ENCODE data around the gene ZMYND10.
A peak's percentile ranks its signal among the peaks of the same experiment; 100 is the strongest.

Gene ZMYND10

DNA sequence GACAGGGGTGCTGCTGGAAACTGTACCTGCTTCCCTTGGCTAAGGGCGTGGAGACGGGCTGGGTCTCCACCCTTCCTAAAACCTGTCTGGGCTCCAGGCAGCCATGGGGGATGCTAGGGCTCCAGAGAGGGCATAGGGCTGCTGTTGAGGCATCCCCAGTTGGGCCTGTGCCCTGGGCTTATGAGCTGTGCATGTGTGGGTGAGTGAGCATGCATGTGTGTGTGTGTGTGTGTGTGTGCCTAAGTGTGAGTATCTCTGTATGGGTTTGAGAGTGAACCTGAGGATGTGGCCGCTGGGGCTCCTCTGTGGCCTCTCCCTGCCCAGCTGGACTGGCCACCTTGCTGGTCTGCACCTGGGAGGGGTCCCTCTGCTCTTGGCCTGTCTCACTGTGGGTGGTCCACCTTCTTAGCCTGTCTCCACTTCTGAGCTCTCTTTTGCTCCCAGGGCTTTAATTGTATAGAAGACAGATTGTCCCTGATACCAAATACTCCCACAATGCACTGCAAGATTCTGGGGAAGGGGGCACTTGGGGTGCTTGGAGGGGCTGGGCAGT, 25.7 kb upstream of the ZMYND10 start:
- no peak for DNase-seq (ENCODE audit: low spot score)

DNA sequence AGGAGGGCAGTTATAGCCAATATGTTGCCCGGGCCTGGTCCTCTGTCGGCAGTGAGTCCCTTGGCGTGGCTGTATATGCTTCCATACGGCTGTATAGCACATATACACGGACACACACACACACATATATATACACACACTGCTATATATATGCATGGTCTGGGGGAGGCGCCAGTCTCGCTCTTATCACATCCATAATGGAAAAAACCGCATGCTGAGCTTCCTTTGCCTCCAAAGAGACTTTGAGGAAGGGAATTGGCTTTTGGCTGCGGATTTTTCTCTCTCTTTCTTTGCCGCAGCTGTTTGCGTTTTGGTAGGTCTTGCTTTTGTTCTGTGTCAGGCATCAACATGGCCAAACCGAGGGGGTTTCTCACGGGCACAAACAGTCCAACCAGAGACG, 25.1 kb upstream of the ZMYND10 start:
- DNase-seq (ENCODE audit: low spot score): no peak

DNA sequence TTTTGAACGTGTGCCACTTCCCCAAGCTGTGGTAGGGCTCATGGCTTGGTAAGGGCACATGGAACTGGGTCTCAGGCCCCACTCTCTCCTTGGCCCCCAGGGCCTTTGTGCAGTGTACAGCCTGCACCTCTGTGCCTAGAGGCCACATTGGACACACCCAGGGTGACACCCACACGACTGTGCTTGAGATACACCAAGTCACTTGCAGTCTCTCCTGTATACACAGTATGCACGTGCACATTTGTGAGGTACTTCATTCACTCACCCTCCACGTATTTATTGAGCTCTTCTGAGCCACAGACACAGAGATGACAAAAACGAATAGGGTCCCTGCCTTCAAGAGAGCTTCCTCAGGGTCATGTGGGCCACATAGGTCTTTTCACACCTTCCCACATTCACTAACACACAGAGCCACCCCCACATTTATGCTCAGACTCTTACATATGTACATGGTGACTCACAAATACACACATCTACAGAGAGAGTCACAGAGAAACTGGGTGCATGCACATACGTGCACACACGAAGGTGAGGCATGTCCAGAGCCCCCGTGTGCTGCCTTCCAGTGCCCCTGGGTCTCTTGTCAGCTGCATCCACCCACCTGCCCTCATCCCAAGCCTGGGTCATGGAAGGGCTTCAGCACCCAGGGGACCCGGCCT, 23.6 kb upstream of the ZMYND10 start:
- DNase-seq (ENCODE audit: low spot score): no peak

DNA sequence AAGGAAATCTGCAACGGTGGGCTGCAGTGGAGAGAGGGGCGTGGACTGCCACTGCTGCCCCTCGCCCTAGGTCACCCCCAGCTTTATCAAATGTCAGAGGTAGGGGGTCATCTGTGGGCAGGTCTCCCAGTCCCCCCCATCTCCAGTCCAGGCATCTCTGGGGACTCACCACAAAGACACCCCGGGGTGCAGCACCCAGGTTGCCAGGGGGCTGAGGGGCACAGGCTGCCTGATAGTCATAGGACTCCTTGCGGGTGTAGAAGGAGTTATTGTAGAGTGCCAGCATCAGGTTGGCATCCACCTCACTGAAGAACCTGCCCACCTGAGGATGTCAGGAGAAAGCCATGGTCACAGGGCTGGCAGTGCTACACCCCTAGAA, 20.3 kb upstream of the ZMYND10 start:
- no peak for DNase-seq (ENCODE audit: low spot score)

DNA sequence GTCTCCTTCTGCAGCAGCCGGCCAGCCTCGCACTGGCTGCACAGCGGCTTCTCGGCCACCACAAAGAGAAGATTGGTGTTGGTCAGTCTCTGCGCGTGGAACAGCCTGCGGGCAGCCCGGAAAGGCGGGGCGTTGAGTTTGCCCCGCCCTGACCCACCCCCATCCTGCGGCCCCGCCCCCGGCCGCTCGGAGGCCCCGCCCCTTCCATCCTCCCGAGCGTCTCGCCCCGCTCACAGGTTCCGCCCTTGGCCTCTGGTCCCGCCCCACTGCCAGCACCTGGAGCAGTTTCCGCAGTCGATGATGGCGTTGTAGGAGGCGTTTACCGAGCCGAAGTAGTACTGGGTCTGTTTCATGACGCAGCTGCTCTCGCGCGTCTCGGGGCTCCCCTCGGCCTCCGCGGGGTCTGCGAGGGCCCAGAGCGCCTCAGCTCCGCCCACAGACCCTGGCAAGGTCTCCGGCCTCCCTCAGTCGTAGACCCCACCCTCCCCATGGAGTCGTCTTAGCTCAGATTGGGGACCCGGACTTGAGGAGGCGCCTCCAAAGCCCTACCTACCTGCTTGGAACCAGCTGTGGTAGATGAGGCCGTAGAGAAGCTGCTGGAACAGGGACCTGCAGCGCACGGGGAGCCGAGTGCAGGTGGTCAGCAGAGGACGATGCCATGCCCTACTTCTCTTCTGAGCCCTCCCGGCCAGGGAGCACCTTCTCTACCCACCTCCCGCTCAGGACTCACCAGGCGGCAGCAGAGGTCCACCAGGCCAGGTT, 19.7 kb upstream of the ZMYND10 start:
- peak; percentile 94 for DNase-seq (ENCODE audit: low spot score)

DNA sequence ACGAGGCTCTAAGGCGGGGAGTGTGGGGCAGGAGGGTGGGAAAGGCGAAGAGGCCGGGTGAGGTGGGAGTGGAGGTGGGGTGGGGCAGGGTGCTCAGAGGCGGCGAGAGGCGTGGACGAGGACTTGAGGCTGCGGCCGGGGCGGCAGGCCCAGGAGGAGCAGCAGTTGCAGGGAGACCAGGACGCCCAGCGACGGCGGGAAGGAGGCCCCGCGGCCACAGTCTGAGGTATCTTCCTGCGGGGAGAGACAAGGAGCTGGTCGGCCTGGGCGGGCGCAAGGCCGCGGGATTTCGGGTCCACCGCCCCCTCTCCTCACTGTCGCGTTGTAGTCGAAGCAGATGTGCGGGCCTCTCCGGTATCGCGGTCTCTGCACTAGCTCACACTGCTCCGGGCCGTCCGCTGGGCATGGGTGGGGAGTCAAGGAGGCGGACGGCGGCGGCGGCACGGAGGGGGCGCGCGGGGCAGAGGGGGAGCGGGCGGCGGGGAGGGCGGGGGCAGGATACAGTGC, 19.1 kb upstream of the ZMYND10 start:
- no peak for DNase-seq (ENCODE audit: low spot score)

DNA sequence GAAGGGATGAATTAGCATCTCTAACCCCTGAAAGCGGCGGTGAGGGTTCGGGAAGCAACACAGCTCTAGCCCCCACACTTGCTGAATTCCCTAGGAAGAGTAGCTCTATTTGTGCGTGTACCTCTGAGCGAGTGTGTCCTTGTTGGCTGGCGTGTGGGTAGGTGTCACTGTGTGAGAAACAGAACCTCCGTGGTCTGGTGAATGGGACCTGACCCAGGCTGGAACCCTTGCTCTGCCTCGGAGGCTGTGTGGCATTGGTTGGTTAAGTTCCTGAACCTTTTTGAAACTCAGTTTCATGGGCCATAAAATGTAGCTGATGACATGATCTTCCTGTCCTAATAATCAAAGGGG, 14.2 kb upstream of the ZMYND10 start:
- DNase-seq (ENCODE audit: low spot score): no peak

DNA sequence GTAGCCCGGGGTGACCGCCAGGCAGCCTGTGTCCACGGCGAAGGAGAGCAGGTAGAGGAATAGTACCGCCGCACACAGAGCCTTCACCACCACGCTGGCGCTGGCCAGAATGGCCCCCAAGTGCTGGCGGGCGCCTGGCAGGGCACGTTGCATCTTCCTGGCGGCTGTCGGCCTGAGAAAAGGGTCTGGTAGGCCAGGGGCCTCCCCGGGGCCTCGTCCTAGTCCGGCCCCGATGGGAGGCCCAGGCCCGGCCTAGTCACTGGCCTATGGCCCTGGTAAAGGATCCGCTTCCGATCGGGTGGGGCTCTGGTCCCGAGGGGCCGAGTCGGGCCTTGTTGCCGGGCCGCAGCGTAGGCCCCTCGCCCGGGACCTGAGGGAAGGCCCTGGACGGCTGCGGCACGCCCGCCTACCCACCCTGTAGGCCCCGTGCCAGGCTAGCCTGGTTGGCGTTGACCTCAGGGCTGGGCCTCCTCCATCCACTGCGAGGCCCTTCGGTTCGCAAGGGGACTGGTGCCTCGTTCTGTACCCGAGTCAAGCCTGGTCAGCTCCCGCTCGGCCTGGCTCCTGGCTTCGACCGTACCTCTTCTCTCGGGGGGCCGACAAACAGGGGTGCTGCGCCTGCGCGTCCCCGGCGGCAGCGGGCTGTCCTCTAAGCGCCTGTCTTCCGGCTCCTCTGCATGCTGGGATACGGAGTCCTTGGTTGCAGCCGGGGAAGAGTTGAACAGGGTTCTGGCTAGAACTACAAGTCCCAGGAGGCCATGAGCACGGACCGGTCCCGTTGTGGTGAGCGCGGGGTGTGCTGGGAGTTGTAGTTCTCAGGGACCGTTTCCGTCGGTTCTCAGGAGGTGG, 13.6 kb upstream of the ZMYND10 start, which contains the start of gene TMEM115:
TMEM115 (minus strand) TSS at position 611 of the 849 bp plus-strand sequence; CDS start at position 153, 458 bp downstream.
- DNase-seq (ENCODE audit: low spot score): peak; percentile 98

DNA sequence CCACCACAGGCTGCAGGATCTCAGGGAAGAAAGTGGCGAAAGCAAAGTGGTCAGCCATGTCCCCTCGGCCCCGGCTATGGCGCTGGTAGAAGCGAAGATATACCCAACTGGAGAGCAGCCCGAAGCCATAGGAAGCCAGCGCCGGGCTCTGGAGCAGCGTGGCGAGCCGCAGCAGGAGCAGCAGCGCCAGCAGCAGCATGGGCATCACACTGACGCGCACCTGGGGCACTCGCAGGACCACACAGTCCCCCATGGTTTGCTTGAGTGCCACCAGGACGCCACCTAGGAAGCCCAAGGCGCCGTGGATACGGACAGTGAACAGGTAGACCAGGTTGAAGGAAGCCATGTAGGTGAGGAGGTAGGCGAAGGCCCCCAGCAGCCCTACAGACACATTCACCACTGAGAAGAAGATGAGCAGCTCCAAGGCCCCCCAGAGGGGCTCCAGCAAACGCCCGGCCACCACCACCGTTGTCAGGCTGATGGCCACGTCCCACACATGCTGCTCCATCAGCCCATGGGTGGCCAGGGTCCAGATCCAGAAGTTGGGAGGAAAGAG, 12.9 kb upstream of the ZMYND10 start:
- no peak for DNase-seq (ENCODE audit: low spot score)

DNA sequence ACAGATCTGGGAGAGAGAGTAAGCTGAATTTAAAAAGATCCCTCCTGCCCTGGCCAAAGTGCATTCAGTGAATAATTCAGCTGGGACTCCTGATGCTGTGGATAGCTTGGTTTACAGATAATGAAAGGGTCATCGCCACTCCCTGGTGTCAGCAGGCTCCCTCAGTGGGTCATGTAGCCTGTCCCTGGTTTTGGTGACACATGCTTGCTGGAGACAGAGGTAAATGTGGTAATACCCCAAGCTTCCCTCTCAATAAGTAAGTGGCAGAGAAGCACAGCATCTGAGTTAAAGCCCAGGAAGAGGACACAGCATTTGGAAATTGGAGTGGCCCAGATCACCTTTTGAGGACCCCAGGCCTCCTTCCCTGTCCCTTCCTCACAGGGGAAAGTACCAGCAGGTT, 11.9 kb upstream of the ZMYND10 start:
- DNase-seq (ENCODE audit: low spot score): no peak

DNA sequence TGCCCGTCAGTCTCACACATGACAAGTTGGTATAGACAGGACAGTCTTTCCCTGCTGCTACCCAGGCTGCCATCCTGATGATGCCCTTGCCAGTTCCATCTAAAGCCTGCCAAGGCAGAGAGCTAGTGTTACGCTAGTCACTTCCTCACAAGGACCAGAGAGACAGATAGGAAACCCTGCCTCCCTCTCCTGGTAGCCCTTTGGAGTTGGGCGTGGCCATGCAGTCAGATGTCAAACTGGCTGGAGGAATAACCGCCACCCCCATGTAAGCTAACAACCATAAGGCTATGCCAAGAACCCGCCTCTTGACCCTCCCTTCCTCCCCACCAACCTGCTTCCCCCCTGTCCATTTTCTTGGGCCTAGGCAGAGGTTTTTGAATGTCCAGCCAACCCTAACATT, 11.0 kb upstream of the ZMYND10 start:
- DNase-seq (ENCODE audit: low spot score): no peak

DNA sequence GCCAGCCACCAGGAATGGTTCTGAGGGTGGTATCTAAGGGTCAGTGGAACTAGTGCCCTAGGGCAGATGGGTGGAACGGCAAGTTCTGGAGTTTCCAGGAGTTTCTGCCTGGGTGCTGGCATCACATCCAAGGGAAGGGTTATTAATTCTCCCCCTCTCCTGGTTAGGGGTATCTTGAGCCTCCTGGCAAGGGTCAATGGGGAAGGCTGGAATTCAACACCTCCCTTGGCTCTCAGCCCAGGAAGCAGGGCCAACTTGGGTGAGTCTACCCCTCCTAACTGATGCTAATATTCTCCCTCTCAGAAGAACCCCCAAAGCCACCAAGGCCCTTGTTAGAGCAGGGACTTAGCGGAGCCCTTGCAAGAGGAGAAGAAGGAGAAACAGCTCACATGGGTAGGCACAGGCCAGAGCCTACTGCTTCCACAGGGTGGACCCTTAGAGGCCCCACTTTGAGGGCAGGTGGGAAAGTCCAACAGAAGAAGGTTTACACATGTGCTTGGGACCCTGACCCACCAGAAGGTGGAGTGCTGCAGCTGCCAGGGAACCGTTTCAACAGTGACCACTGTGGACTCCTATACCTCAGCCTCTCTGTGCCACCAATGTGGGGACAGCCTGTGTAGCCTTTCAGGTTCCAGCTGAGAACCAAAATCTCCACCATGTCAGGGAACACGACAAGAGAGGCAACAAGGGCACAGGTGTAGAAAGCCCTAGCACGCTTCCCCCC, 10.5 kb upstream of the ZMYND10 start:
- DNase-seq (ENCODE audit: low spot score): no peak

DNA sequence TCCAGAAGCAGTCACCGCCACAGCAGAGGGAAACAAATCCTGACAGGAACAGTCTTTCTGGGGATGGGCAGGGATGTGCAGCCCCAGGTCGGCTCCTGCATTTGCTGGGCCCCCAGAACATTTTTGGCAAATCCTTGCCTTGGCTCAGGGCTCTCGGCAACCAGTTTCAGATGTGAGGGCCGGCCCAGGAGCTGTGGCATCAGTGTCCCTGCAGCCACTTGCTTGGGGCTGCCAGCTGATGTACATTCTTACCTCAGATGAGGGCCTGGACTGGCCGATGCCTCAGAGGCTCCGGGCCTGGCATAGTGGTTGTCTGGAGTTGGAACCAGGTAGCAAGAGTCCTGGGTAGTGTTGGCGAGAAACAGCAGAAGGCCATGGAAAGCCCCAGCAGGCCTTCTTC, 9.3 kb upstream of the ZMYND10 start:
- DNase-seq (ENCODE audit: low spot score): no peak

DNA sequence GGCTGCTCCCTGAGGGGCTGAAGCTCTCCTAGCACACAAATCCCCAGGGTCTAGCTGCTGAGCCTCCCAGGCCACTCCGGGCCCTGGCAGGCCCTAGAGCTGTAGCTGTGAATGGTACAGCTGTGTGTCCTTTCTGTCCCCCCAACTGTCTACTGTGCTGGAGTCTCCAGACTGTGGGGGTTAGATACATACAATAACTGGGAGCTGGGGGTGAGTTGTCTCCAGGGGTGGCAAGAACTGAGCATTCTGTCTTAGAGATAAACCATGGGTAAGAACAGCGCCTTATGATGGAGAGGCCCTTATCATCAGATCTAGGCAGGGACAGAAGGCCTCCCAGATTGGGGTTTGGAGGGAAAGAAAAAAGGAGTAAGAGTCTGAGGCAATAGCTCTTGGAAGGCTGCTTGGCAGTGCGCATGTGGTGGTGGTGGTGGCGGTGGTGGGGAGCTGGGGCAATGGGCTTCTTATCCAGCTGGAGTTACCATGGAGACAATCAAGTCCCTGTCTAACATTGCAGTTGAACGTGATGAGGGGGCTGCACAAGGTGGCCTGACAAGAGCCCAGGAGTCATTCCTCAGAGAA, 8.7 kb upstream of the ZMYND10 start:
- no peak for DNase-seq (ENCODE audit: low spot score)

DNA sequence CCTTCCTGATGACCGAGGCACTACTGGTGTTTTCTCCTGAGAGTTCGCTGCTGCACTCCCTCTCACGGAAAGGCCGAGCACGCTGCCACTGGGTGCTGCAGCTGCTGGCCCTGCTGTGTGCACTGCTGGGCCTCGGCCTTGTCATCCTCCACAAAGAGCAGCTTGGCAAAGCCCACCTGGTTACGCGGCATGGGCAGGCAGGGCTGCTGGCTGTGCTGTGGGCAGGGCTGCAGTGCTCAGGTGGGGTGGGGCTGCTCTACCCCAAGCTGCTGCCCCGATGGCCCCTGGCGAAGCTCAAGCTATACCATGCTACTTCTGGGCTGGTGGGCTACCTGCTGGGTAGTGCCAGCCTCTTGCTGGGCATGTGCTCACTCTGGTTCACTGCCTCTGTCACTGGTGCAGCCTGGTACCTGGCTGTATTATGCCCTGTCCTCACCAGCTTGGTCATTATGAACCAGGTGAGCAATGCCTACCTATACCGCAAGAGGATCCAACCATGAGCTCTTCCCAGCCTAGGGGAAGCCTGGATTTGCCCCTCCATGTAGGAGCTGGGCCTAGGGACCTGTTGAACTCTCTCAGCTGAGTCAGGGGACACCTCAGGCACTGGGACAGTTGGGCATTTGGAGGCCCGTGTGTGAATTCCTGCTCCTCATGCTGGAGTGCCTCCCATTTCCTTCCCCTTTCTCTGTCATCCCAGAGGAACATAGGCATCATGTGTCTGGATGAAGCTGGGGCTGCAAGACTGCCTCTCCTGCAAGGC, 7.9 kb upstream of the ZMYND10 start:
- DNase-seq (ENCODE audit: low spot score): no peak

DNA sequence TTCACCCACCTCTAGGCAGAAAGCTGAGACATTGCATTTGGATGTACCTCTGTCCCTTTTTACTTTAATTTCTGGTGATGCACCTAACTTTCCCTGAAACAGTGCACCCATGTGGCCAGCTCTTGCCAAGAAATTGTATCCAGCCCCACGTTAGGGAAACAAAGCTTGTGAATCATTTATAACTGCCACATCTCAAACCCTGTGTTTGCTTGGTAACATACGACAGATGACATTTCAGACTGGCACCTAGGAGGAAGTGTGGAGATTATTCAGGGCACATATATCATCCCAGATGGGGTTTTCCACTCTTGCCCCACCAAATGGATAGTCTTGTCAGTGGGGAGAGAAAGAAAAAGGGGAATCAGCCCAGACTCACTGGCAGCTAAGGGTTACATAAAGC, 7.2 kb upstream of the ZMYND10 start:
- DNase-seq (ENCODE audit: low spot score): no peak

DNA sequence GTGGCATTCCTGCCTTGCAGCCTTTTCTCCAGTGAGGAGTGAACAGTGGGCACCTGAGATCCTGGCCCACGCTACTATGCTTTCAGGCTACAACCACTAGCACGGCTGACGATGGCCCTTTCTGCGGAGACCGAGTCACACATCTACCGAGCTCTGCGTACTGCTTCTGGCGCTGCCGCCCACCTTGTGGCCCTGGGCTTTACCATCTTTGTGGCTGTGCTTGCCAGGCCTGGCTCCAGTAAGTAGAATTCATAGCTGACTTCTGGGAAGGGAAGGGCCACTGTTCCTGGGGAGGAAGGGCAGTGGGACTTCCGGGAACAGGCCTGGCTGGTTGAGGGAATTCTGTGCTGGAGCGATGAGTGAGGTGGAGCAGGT, 5.8 kb upstream of the ZMYND10 start:
- DNase-seq (ENCODE audit: low spot score): no peak

DNA sequence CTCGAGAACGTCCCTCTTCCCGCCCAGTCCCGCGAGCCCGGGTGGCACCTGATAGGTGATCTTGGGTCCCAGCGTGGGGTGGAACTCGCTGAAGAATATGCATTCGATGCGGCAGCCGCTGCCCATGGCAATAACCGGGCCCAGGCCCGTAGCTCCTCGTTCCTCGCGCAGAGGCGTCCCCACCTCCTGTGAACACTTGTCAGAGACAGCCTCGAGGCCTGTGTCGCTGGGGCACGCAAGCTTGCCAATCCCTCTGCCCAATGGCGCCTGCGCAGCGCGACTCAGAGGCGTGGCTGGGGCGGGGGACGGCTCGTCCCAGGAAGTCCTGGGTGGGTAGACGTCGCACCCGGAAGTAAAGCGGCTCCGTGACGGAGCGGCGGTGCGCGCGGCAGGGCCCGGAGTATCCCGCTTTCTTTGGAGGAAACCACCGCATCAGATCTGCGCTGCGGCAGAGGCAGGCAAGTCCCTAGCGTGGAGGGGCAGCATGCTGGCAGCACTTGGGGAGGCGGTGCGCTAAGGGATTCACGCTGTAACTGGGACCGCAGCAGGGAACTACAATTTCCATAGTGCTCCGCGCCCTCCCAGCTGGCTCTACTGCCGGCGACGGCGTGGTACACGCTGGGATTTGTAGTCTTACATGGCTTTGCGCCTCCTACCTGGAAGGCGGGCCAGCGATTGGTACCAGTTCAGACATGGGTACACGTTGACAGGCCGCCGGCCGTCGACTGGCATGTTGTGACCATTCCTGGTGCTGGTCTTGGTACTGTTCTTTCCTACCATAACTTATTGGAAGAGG, 5.2 kb upstream of the ZMYND10 start, which contains the start of the genes CYB561D2 and NPRL2:
CYB561D2 (plus strand) TSS at position 336 of the 796 bp plus-strand sequence. CDS start 572 bp downstream, outside the sequence.
NPRL2 (minus strand) TSS at position 249 of the 796 bp plus-strand sequence; CDS start at position 126, 123 bp downstream.
- DNase-seq (ENCODE audit: low spot score): peak; percentile 99

DNA sequence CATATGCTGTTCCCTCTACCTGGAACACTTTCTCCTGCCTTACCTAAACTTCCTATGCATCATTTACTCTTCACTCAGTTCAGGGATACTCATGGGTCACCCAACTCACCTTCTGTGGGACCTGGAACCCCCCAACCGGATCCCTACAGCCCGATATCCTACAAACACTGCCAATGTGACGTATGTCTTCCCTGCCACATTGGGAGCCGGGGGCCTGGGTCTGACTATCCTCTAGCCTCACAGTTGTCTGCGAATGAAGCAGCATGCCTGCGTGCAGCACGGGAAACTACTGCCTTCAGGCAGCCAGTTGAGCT, 4.6 kb upstream of the ZMYND10 start:
- no peak for DNase-seq (ENCODE audit: low spot score)

Measured in CD4-positive, alpha-beta T cell treated with Interleukin-6 at 100 ng/mL for 8 hours (primary cell).